ENCODE results near the gene CCNT2.
A peak's percentile ranks its signal among the peaks of the same experiment; 100 is the strongest.

- TF ChIP-seq POLR2AphosphoS5 (IDR thresholded peaks at IDR 0.05) (peak in 1 of 2 donors; percentile 28), CTCF (IDR thresholded peaks at IDR 0.05) (peak; percentile 85 to 93 (median 86)), EP300 (IDR thresholded peaks at IDR 0.05) (no peak)
Observed at GRCh38 chr2:135004005-135004746, 85.6 kb downstream of the CCNT2 start.

Measured in esophagus muscularis mucosa (tissue), 4 donors.